ENCODE measurements around the gene TP53AIP1.

Gene TP53AIP1

GRCh38 chr11:128906185-128907050 lies 36.3 kb downstream of the TP53AIP1 start:
- ATAC-seq (replicated peaks; ENCODE audit: extremely low read depth, poor library complexity, severe bottlenecking): no peak
- Mint-ChIP-seq H3K27ac (ENCODE audit: low read depth) (peak overlapping the region; percentile 44), H3K4me1 (peaks cover 7% of the 10 kb centered on the region), H3K27me3 (peaks cover 24% of the 10 kb centered on the region), H3K36me3 (ENCODE audit: insufficient read depth) (peaks cover 1% of the 10 kb centered on the region), H3K9me3 (no peaks in the 10 kb centered on the region), H3K4me3 (peak overlapping the region; percentile 81)
- DNase-seq (ENCODE audit: low spot score in 2 of 2): no peak

GRCh38 chr11:128905345-128906184 lies 37.1 kb downstream of the TP53AIP1 start:
- peaks cover 7% of the 10 kb centered on the region for H3K4me1 Mint-ChIP-seq
- DNase-seq (ENCODE audit: low spot score in 2 of 2): no peak

GRCh38 chr11:128904656-128905344 lies 37.9 kb downstream of the TP53AIP1 start:
- H3K9me3 Mint-ChIP-seq: no peaks in the 10 kb centered on the region
- DNase-seq (ENCODE audit: low spot score in 2 of 2) (no peak), ATAC-seq (replicated peaks; ENCODE audit: extremely low read depth, poor library complexity, severe bottlenecking) (peak; percentile 16)
- peak overlapping the region; percentile 81 for H3K4me3 Mint-ChIP-seq
- H3K36me3 Mint-ChIP-seq (ENCODE audit: insufficient read depth): peaks cover 1% of the 10 kb centered on the region
- H3K27me3 Mint-ChIP-seq: peaks cover 23% of the 10 kb centered on the region
- H3K27ac Mint-ChIP-seq (ENCODE audit: low read depth): no peak overlapping the region
- peaks cover 7% of the 10 kb centered on the region for H3K4me1 Mint-ChIP-seq

More at GRCh38 chr11:128905345-128906184, 37.1 kb downstream of the TP53AIP1 start:
- Mint-ChIP-seq H3K27me3 (peaks cover 24% of the 10 kb centered on the region), H3K9me3 (no peaks in the 10 kb centered on the region), H3K27ac (ENCODE audit: low read depth) (peak overlapping the region; percentile 44), H3K4me3 (peak overlapping the region; percentile 81), H3K36me3 (ENCODE audit: insufficient read depth) (peaks cover 1% of the 10 kb centered on the region)
- ATAC-seq (replicated peaks; ENCODE audit: extremely low read depth, poor library complexity, severe bottlenecking): peak; percentile 66

GRCh38 chr11:128904303-128904655 lies 38.4 kb downstream of the TP53AIP1 start:
- Mint-ChIP-seq H3K27ac (ENCODE audit: low read depth) (no peak overlapping the region), H3K9me3 (no peaks in the 10 kb centered on the region), H3K36me3 (ENCODE audit: insufficient read depth) (peaks cover 1% of the 10 kb centered on the region), H3K27me3 (peaks cover 18% of the 10 kb centered on the region), H3K4me3 (peak overlapping the region; percentile 81), H3K4me1 (peaks cover 7% of the 10 kb centered on the region)
- DNase-seq (ENCODE audit: low spot score in 2 of 2) (no peak), ATAC-seq (replicated peaks; ENCODE audit: extremely low read depth, poor library complexity, severe bottlenecking) (no peak)

GRCh38 chr11:128903248-128904061 lies 39.2 kb downstream of the TP53AIP1 start:
- Mint-ChIP-seq H3K4me3 (peak overlapping the region; percentile 81), H3K27ac (ENCODE audit: low read depth) (no peak overlapping the region), H3K36me3 (ENCODE audit: insufficient read depth) (peaks cover 1% of the 10 kb centered on the region), H3K27me3 (peaks cover 15% of the 10 kb centered on the region), H3K9me3 (no peaks in the 10 kb centered on the region), H3K4me1 (peaks cover 7% of the 10 kb centered on the region)
- DNase-seq (ENCODE audit: low spot score in 2 of 2) (no peak), ATAC-seq (replicated peaks; ENCODE audit: extremely low read depth, poor library complexity, severe bottlenecking) (no peak)

GRCh38 chr11:128902515-128903066 lies 40.1 kb downstream of the TP53AIP1 start:
- peaks cover 15% of the 10 kb centered on the region for H3K27me3 Mint-ChIP-seq
- ATAC-seq (replicated peaks; ENCODE audit: extremely low read depth, poor library complexity, severe bottlenecking) (no peak), DNase-seq (ENCODE audit: low spot score in 2 of 2) (no peak)
- no peaks in the 10 kb centered on the region for H3K9me3 Mint-ChIP-seq
- H3K36me3 Mint-ChIP-seq (ENCODE audit: insufficient read depth): peaks cover 1% of the 10 kb centered on the region
- peaks cover 7% of the 10 kb centered on the region for H3K4me1 Mint-ChIP-seq
- no peak overlapping the region for H3K27ac Mint-ChIP-seq (ENCODE audit: low read depth)
- H3K4me3 Mint-ChIP-seq: no peak overlapping the region

GRCh38 chr11:128901653-128902514 lies 40.8 kb downstream of the TP53AIP1 start:
- peaks cover 1% of the 10 kb centered on the region for H3K36me3 Mint-ChIP-seq (ENCODE audit: insufficient read depth)
- H3K27me3 Mint-ChIP-seq: peaks cover 9% of the 10 kb centered on the region
- no peak overlapping the region for H3K27ac Mint-ChIP-seq (ENCODE audit: low read depth)
- DNase-seq (ENCODE audit: low spot score in 2 of 2) (no peak), ATAC-seq (replicated peaks; ENCODE audit: extremely low read depth, poor library complexity, severe bottlenecking) (no peak)
- no peak overlapping the region for H3K4me3 Mint-ChIP-seq
- peaks cover 7% of the 10 kb centered on the region for H3K4me1 Mint-ChIP-seq
- no peaks in the 10 kb centered on the region for H3K9me3 Mint-ChIP-seq

- Mint-ChIP-seq H3K4me3 (no peak overlapping the region), H3K36me3 (ENCODE audit: insufficient read depth) (peaks cover 1% of the 10 kb centered on the region), H3K27me3 (peaks cover 10% of the 10 kb centered on the region), H3K9me3 (no peaks in the 10 kb centered on the region), H3K4me1 (no peaks in the 10 kb centered on the region), H3K27ac (ENCODE audit: low read depth) (no peak overlapping the region)
- no peak for DNase-seq (ENCODE audit: low spot score in 2 of 2)
- ATAC-seq (replicated peaks; ENCODE audit: extremely low read depth, poor library complexity, severe bottlenecking): no peak
Observed at GRCh38 chr11:128900468-128900867, 42.2 kb downstream of the TP53AIP1 start.

- Mint-ChIP-seq H3K4me1 (no peaks in the 10 kb centered on the region), H3K27me3 (peaks cover 21% of the 10 kb centered on the region), H3K36me3 (ENCODE audit: insufficient read depth) (peaks cover 1% of the 10 kb centered on the region), H3K4me3 (no peak overlapping the region), H3K27ac (ENCODE audit: low read depth) (no peak overlapping the region), H3K9me3 (no peaks in the 10 kb centered on the region)
- DNase-seq (ENCODE audit: low spot score in 2 of 2): no peak
- no peak for ATAC-seq (replicated peaks; ENCODE audit: extremely low read depth, poor library complexity, severe bottlenecking)
Observed at GRCh38 chr11:128898580-128899344, 43.9 kb downstream of the TP53AIP1 start.

GRCh38 chr11:128897826-128898225 lies 44.8 kb downstream of the TP53AIP1 start:
- ATAC-seq (replicated peaks; ENCODE audit: extremely low read depth, poor library complexity, severe bottlenecking) (no peak), DNase-seq (ENCODE audit: low spot score in 2 of 2) (no peak)
- Mint-ChIP-seq H3K4me3 (no peak overlapping the region), H3K36me3 (ENCODE audit: insufficient read depth) (peaks cover 1% of the 10 kb centered on the region), H3K9me3 (no peaks in the 10 kb centered on the region), H3K4me1 (no peaks in the 10 kb centered on the region), H3K27me3 (peaks cover 23% of the 10 kb centered on the region), H3K27ac (ENCODE audit: low read depth) (no peak overlapping the region)
